GM18858 (cell line): ENCODE measurements around the gene EIF3F.

Experiments
- ATAC-seq: cut with Tn5 transposase; IDR thresholded peaks from one replicate; pipeline ENCODE4 v1.9.1; 2021; ENCODE audit not compliant: unreplicated experiment

Gene EIF3F

GRCh38 chr11:8021920-8022319 lies 34.8 kb downstream of the EIF3F start:
- no peak for ATAC-seq

DNA sequence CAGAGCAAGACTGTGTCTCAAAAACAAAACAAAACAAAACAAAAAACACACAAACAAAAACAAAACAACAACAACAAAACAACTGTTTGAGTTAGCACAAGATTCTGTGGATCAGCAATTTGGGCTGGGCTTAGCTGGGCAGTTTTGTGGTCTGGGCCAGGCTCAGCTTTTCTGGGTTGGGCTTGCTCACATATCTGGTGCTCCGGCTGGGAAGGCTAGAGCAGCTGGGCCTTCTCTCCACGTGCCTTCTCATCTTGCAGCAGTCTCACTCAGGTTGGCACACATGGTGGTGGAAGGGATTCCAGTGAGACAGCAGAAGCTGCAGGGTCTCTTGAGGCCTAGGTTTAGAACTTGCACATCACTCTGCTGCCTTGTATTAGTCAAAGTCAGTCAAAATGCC lies 35.7 kb downstream of the EIF3F start:
- ATAC-seq = no peak

- ATAC-seq = no peak
Measured at GRCh38 chr11:8023831-8024555, 36.9 kb downstream of the EIF3F start.

- no peak for ATAC-seq
Measured at GRCh38 chr11:8025123-8025522, 38.0 kb downstream of the EIF3F start.

DNA sequence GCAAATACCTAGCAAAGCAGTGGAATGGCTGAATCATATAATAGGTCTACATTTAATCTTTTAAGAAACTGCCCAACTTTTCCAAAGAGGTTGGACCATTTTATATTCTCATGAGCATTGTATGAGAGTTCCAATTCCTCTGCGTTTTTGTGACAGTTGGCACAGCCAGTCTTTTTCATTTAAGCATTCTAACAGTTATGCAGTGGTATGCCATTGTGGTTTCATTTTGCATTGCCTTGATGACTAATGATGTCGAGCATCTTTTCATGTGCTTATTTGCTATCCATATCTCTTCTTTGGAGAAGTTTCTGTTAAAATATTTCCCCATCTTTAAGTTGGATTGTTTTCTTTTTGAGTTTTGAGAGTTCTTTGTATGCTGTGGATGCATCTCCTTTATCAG lies 38.7 kb downstream of the EIF3F start:
- no peak for ATAC-seq

DNA sequence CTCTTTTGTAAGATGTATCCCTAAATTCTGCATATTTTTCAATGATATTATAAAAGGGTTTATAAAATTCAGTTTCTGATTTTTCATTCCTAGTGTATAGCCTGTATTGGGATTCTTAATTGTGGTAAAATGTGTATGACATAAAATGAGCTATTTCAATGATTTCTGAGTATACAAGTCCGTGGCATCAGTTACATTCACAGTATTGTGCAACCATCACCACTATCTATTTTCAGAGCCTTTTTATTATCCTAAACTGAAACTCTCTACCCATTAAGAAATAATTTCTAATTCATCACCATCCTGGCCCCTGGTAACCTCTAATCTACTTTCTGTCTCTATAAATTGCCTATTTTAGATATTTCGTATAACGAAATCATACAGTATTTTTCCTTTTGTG lies 39.8 kb downstream of the EIF3F start:
- ATAC-seq = no peak

GRCh38 chr11:8028766-8029165 lies 41.6 kb downstream of the EIF3F start:
- no peak for ATAC-seq

- ATAC-seq = no peak
Measured at GRCh38 chr11:8030526-8031247, 43.5 kb downstream of the EIF3F start.

DNA sequence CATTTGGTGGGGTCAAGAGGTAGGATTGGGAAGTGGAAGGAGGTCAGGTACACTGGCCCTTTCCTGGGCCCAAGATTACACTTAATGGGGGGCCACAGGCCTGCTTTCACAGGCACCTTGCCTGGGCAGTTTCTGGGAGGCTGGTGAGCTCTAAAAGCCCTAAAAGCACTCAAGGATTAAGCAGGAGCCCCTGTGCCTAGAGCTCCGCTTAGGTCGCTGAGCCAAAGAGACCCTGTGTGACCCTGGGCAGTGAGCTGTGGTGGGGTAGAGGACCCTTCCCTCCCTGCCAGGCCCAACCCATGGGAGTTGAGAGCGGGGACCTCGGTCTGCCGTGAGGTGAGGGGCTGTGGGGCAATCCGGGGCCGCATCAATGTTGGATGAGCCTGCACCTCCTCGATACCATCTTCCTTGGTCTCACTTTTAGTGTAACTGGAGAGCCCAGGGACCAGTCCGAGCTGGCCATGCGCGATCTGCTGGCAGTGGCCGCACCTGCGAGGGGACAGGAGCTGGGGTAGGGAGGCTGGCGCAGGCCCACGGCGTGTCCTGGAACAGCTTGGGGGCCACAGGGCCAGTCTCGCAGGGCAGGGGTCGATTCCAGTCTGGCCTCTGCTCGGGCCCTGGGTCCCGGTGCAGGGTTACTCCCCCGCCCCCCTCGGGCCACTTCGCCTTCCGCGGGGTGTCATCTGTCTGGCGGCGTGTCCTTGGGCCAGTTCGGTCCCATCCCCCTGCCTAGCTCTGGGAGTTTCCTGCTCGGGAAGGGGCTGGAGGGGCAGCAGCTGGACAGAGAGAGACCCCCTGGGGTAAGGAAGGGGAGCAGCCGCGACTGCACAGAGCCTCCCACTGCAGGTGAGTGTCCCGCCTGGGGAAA lies 44.3 kb downstream of the EIF3F start:
- ATAC-seq = no peak

DNA sequence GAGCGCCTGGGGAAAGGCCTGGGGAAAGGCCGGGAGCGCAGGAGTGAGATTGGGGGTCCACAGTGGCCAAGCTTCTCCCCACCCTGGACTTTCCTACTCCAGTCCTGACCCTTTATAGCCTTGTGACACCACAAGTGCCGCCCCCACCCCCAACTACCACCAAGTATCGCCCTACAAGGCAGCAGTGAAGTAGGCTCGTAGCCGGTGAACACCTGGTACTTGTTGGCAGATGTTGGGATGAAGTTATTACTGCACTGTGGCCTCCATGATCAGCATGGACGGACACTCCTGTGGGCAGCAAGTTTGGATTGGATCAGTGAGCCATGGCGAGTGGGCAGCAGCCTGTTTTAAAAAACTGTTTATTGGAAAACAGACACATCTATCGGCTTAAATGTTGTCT lies 45.0 kb downstream of the EIF3F start:
- ATAC-seq = no peak

GRCh38 chr11:8032576-8033304 lies 45.6 kb downstream of the EIF3F start:
- ATAC-seq = no peak

DNA sequence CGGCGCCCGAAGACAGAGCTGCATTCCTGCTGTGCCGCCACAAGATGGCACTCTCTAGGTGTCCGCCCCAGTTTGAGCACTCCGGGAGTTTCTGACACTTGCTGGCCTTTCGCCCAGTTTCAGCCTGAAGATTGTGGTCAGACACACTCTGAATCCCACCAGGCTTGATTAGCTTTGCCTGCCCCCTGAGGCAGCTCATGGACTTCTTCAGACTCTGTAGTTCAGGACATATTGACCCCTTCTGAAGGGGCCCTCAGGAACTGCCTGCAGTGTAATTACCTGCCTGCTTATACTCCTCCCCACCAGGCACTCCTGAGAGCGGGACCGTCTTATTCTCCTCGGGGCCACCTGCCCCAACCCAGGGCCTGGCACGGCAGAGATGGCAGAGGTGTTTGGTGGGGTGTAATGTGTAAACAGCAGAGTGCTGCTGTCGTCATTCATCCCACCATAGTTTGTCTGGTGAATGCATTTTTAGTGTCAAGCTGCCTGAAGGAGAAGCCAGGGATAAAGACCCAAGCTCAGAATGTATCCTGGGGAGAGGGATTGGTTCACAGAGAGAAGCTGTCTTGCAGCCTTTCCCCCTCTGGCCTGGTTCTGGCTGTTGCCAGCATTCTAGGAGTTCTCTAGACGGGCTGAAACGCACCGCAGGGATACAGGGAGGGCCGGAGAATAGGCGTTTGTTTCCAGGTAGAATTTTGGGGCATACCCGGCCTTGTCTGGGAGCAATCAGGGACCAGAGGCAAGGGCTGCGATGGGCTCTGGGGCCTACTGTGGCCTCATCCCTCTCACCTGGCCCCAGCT lies 46.4 kb downstream of the EIF3F start:
- ATAC-seq = peak; percentile 68

- ATAC-seq = no peak
Measured at GRCh38 chr11:8034106-8034585, 47.0 kb downstream of the EIF3F start.

- ATAC-seq = no peak
Measured at GRCh38 chr11:8034604-8035190, 47.6 kb downstream of the EIF3F start.

DNA sequence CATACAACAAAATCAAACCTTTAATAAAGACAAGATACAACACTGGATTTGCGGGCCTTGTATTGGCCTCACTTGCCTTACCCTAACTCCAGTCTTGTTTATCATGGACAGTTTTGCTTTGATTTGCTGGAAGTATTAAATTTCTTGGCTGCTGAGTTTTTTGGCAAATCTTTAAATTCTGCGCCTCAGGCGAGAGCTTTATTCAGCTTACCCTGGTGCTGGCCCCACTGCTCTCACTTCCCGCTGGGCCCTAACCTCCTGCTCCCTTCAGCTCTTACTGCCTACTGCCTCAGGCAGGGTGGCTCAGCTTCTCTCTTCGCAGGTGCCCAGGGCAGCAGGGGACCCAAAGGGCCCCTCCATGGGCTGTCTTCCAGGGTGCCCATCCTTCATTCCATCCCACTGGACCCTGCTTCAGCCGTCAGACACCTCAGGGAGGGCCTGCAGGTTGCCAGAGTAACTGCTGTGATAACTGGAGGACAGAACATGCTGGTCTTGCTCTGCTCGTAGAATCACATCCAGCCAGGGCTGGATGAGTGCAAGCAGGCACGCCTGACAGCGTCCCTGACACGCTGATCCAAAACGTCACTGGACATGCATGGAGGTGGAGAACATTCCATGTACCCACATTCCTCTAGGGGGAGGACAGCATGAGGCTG lies 48.2 kb downstream of the EIF3F start:
- ATAC-seq = no peak

DNA sequence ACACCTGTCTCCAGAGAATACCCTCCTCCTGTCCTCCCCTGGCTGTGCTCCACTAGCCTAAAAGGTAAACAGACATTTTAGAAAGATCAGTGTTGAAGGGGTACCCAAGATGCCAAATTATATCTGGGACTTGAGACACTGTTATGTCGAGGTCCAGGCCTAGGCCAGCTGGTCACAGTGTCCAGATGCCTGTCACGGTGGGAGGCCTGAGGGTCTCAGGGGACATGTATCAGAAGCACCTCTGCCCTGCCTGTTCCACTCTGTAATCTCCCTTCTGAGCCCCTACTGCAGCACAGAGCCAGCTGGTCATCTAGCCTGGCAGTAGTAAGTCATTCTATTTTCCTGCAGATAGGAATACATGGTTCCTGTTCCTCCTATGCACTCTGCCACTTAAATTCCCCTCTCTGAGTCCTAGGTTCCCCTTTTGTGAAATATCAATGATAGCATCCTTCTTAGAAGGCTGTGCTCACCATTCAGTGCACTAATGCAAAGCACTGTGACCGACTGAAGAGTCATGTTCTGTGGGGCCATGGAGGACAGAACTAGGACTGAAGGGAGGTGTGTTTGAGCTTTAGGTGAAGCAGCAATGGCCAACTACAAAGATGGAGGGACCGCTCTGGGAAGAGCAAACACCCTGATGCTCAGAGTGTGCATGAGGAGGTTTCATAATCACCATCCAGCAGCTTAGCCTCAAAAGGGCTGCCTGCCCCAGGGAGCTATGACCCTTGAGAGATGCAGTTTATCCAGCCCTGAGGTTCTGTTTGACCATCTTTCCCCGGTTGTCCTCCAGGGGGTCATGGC lies 49.1 kb downstream of the EIF3F start:
- no peak for ATAC-seq

- ATAC-seq = no peak
Measured at GRCh38 chr11:8036986-8037385, 49.8 kb downstream of the EIF3F start.

- ATAC-seq = no peak
Measured at GRCh38 chr11:8038393-8038792, 51.3 kb downstream of the EIF3F start.
